Testis (tissue), 2 donors: ENCODE data around the gene VMP1.
"Not testable (repeated sequence)": the region's sequence is repeated elsewhere in the genome, so short reads cannot be mapped to it uniquely, and the experiment has no call there.

Experiments
- CTCF ChIP-seq, 3 experiments: fragments of 450-650 bp in 2 of 3; fragments of 200-600 bp in 1 of 3; sonication (generic) in 1 of 3; IDR thresholded peaks; one replicate each; pipeline ENCODE4 v1.5.1; 2016 to 2019; ENCODE audit warnings: antibody characterized with exemption in 3 of 3, mild to moderate bottlenecking in 2 of 3, moderate library complexity in 1 of 3
- POLR2A ChIP-seq: fragments of 450-650 bp; IDR thresholded peaks from one replicate; pipeline ENCODE4 v1.6.1; 2017; ENCODE audit warnings: antibody characterized with exemption, mild to moderate bottlenecking, moderate library complexity

GRCh38 chr17:59755069-59755468 lies 47.6 kb downstream of the VMP1 start:
- not testable (repeated sequence) for TF ChIP-seq CTCF (IDR thresholded peaks at IDR 0.05); POLR2A
